Measurements from ENCODE around the gene CBY1.

The CBY1 gene

GRCh38 chr22:38629108-38629507, 27.3 kb upstream of the CBY1 start:
- Histone ChIP-seq H4K12ac (ENCODE audit: low read depth, low read length) (no peak overlapping the region), H2BK12ac (ENCODE audit: low read length) (no peak overlapping the region), H2BK120ac (ENCODE audit: insufficient read depth, low read length, poor library complexity) (no peak overlapping the region), H3K4me3 (ENCODE audit: low read depth, low read length) (no peak overlapping the region), H3K27me3 (ENCODE audit: insufficient read depth, low read length) (no peaks in the 10 kb centered on the region), H3K9me3 (ENCODE audit: insufficient read depth, low read depth, low read length) (no peaks in the 10 kb centered on the region), H3K4me1 (ENCODE audit: control insufficient read depth in 1 of 2, insufficient read depth in 2 of 2, low read length in 2 of 2) (no peaks in the 10 kb centered on the region), H2BK5ac (ENCODE audit: low read depth, low read length, poor library complexity) (no peak overlapping the region), H3K18ac (ENCODE audit: low read length) (no peak overlapping the region), H2AFZ (ENCODE audit: insufficient read depth, low read length, poor library complexity) (no peak overlapping the region), H3K36me3 (ENCODE audit: control insufficient read depth in 1 of 2, insufficient read depth in 2 of 2, low read length in 2 of 2) (no peaks in the 10 kb centered on the region), H4K91ac (ENCODE audit: low read depth, low read length) (no peak overlapping the region), H3K14ac (ENCODE audit: low read length) (no peak overlapping the region), H3K9ac (ENCODE audit: low read length) (no peak overlapping the region), H4K8ac (ENCODE audit: low read depth, low read length) (no peak overlapping the region), H3K4me2 (ENCODE audit: low read length) (no peak overlapping the region), H3K4ac (ENCODE audit: low read depth, low read length) (no peak overlapping the region), H3K79me1 (ENCODE audit: low read length) (no peaks in the 10 kb centered on the region), H2AK5ac (ENCODE audit: low read length) (no peak overlapping the region), H3K27ac (ENCODE audit: low read depth, low read length) (no peak overlapping the region), H3K79me2 (ENCODE audit: control insufficient read depth, insufficient read depth, low read length, poor library complexity) (no peaks in the 10 kb centered on the region), H3K23ac (ENCODE audit: low read length) (no peak overlapping the region)
- no CpG with 5 or more reads among the region's 4 CpGs for WGBS (ENCODE audit: extremely low coverage, insufficient coverage, insufficient read length)
- no peak for DNase-seq

DNA sequence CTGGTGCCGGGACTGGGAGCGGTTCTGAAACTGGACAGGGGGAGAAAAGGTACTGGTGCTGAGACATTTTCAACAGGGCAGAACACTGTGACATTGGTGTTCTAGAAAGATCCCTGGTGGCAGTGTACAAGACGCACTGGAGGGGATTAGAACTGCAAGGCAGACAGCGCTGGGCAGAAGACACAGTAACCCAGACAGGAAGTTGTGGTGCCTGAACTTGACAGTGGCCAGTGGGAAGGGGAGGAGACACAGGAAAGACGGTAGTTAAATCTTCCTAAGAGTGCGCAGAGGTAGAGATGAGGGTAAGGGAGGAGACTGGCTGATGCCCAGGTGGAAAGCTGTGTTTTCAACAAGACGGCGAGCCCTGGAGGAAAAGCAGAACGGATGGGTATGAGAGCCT, 24.7 kb upstream of the CBY1 start:
- peaks cover 0 to 2% of the 10 kb centered on the region in 2 experiments for H3K36me3 ChIP-seq (ENCODE audit: control insufficient read depth in 1 of 2, insufficient read depth in 2 of 2, low read length in 2 of 2)
- H2BK120ac ChIP-seq (ENCODE audit: insufficient read depth, low read length, poor library complexity) = no peak overlapping the region
- H3K4me2 ChIP-seq (ENCODE audit: low read length) = no peak overlapping the region
- no peak overlapping the region for H2AFZ ChIP-seq (ENCODE audit: insufficient read depth, low read length, poor library complexity)
- no peak overlapping the region for H2AK5ac ChIP-seq (ENCODE audit: low read length)
- no peak overlapping the region for H4K8ac ChIP-seq (ENCODE audit: low read depth, low read length)
- H3K9me3 ChIP-seq (ENCODE audit: insufficient read depth, low read depth, low read length) = no peaks in the 10 kb centered on the region
- no peak overlapping the region for H2BK5ac ChIP-seq (ENCODE audit: low read depth, low read length, poor library complexity)
- no peak overlapping the region for H3K4ac ChIP-seq (ENCODE audit: low read depth, low read length)
- no peak overlapping the region for H4K12ac ChIP-seq (ENCODE audit: low read depth, low read length)
- H3K23ac ChIP-seq (ENCODE audit: low read length) = no peak overlapping the region
- no peaks in the 10 kb centered on the region for H3K27me3 ChIP-seq (ENCODE audit: insufficient read depth, low read length)
- no peaks in the 10 kb centered on the region for H3K4me1 ChIP-seq (ENCODE audit: control insufficient read depth in 1 of 2, insufficient read depth in 2 of 2, low read length in 2 of 2)
- no peaks in the 10 kb centered on the region for H3K79me1 ChIP-seq (ENCODE audit: low read length)
- H3K27ac ChIP-seq (ENCODE audit: low read depth, low read length) = no peak overlapping the region
- no peaks in the 10 kb centered on the region for H3K79me2 ChIP-seq (ENCODE audit: control insufficient read depth, insufficient read depth, low read length, poor library complexity)
- WGBS (ENCODE audit: extremely low coverage, insufficient coverage, insufficient read length) = no CpG with 5 or more reads among the region's 9 CpGs
- H4K91ac ChIP-seq (ENCODE audit: low read depth, low read length) = no peak overlapping the region
- H3K14ac ChIP-seq (ENCODE audit: low read length) = no peak overlapping the region
- H3K9ac ChIP-seq (ENCODE audit: low read length) = no peak overlapping the region
- no peak overlapping the region for H3K4me3 ChIP-seq (ENCODE audit: low read depth, low read length)
- no peak for DNase-seq
- no peak overlapping the region for H3K18ac ChIP-seq (ENCODE audit: low read length)
- no peak overlapping the region for H2BK12ac ChIP-seq (ENCODE audit: low read length)

GRCh38 chr22:38632528-38632927, 23.9 kb upstream of the CBY1 start:
- Histone ChIP-seq H3K27ac (ENCODE audit: low read depth, low read length) (no peak overlapping the region), H4K8ac (ENCODE audit: low read depth, low read length) (no peak overlapping the region), H2BK5ac (ENCODE audit: low read depth, low read length, poor library complexity) (no peak overlapping the region), H3K27me3 (ENCODE audit: insufficient read depth, low read length) (no peaks in the 10 kb centered on the region), H2BK12ac (ENCODE audit: low read length) (no peak overlapping the region), H2AK5ac (ENCODE audit: low read length) (no peak overlapping the region), H3K36me3 (ENCODE audit: control insufficient read depth in 1 of 2, insufficient read depth in 2 of 2, low read length in 2 of 2) (peaks cover 0 to 2% of the 10 kb centered on the region in 2 experiments), H3K4ac (ENCODE audit: low read depth, low read length) (no peak overlapping the region), H3K79me2 (ENCODE audit: control insufficient read depth, insufficient read depth, low read length, poor library complexity) (no peaks in the 10 kb centered on the region), H3K18ac (ENCODE audit: low read length) (no peak overlapping the region), H3K14ac (ENCODE audit: low read length) (no peak overlapping the region), H4K12ac (ENCODE audit: low read depth, low read length) (no peak overlapping the region), H3K79me1 (ENCODE audit: low read length) (no peaks in the 10 kb centered on the region), H3K9ac (ENCODE audit: low read length) (no peak overlapping the region), H3K4me2 (ENCODE audit: low read length) (no peak overlapping the region), H3K4me3 (ENCODE audit: low read depth, low read length) (no peak overlapping the region), H2AFZ (ENCODE audit: insufficient read depth, low read length, poor library complexity) (no peak overlapping the region), H2BK120ac (ENCODE audit: insufficient read depth, low read length, poor library complexity) (no peak overlapping the region), H4K91ac (ENCODE audit: low read depth, low read length) (no peak overlapping the region), H3K4me1 (ENCODE audit: control insufficient read depth in 1 of 2, insufficient read depth in 2 of 2, low read length in 2 of 2) (no peaks in the 10 kb centered on the region), H3K23ac (ENCODE audit: low read length) (no peak overlapping the region), H3K9me3 (ENCODE audit: insufficient read depth, low read depth, low read length) (no peaks in the 10 kb centered on the region)
- no peak for DNase-seq
- WGBS (ENCODE audit: extremely low coverage, insufficient coverage, insufficient read length) = no CpG with 5 or more reads among the region's 3 CpGs

DNA sequence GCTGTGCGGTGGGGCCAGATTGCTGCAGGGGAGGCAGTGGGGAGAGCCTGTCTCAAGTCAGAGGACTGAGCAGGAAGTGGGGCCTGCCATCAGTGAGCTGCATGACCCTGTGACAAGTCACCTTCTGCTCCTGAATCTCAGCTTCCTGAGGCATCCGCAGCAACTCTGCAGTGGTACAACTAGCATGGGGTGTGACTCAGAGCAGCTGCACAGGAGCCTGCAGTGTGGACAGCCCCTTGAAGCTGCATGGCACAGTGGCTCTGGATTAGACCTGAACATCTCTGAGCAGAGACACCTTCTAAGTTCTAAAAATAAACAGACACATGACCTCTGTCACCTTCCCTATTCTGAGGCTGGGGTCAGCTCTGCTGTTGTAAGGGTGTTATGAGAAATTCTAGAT, 18.2 kb upstream of the CBY1 start:
- no peaks in the 10 kb centered on the region for H3K27me3 ChIP-seq (ENCODE audit: insufficient read depth, low read length)
- peaks cover 0 to 2% of the 10 kb centered on the region in 2 experiments for H3K36me3 ChIP-seq (ENCODE audit: control insufficient read depth in 1 of 2, insufficient read depth in 2 of 2, low read length in 2 of 2)
- H3K18ac ChIP-seq (ENCODE audit: low read length) = no peak overlapping the region
- no peak overlapping the region for H3K14ac ChIP-seq (ENCODE audit: low read length)
- no peak overlapping the region for H3K4ac ChIP-seq (ENCODE audit: low read depth, low read length)
- H4K12ac ChIP-seq (ENCODE audit: low read depth, low read length) = no peak overlapping the region
- no peak for DNase-seq
- H3K79me2 ChIP-seq (ENCODE audit: control insufficient read depth, insufficient read depth, low read length, poor library complexity) = no peaks in the 10 kb centered on the region
- no peak overlapping the region for H3K9ac ChIP-seq (ENCODE audit: low read length)
- no peak overlapping the region for H3K23ac ChIP-seq (ENCODE audit: low read length)
- no peak overlapping the region for H4K8ac ChIP-seq (ENCODE audit: low read depth, low read length)
- no peak overlapping the region for H4K91ac ChIP-seq (ENCODE audit: low read depth, low read length)
- H2BK120ac ChIP-seq (ENCODE audit: insufficient read depth, low read length, poor library complexity) = no peak overlapping the region
- no peaks in the 10 kb centered on the region for H3K79me1 ChIP-seq (ENCODE audit: low read length)
- no peaks in the 10 kb centered on the region for H3K9me3 ChIP-seq (ENCODE audit: insufficient read depth, low read depth, low read length)
- H3K4me1 ChIP-seq (ENCODE audit: control insufficient read depth in 1 of 2, insufficient read depth in 2 of 2, low read length in 2 of 2) = no peaks in the 10 kb centered on the region
- H2BK5ac ChIP-seq (ENCODE audit: low read depth, low read length, poor library complexity) = no peak overlapping the region
- no peak overlapping the region for H3K27ac ChIP-seq (ENCODE audit: low read depth, low read length)
- WGBS (ENCODE audit: extremely low coverage, insufficient coverage, insufficient read length) = no CpG with 5 or more reads among the region's 2 CpGs
- H3K4me3 ChIP-seq (ENCODE audit: low read depth, low read length) = no peak overlapping the region
- H2AFZ ChIP-seq (ENCODE audit: insufficient read depth, low read length, poor library complexity) = no peak overlapping the region
- H2AK5ac ChIP-seq (ENCODE audit: low read length) = no peak overlapping the region
- H3K4me2 ChIP-seq (ENCODE audit: low read length) = no peak overlapping the region
- H2BK12ac ChIP-seq (ENCODE audit: low read length) = no peak overlapping the region

Measured in trophoblast cell (in vitro differentiated cells and primary cell).